AG08395 (cell line): ENCODE data around the gene GPD1.
"Not testable (repeated sequence)": the region's sequence is repeated elsewhere in the genome, so short reads cannot be mapped to it uniquely, and the experiment has no call there.

ENCODE experiments used
- DNase-seq: peaks from one replicate; pipeline ENCODE4 v3.0.0; 2012; ENCODE audit warnings: mixed read lengths, low spot score

GPD1 gene

DNA sequence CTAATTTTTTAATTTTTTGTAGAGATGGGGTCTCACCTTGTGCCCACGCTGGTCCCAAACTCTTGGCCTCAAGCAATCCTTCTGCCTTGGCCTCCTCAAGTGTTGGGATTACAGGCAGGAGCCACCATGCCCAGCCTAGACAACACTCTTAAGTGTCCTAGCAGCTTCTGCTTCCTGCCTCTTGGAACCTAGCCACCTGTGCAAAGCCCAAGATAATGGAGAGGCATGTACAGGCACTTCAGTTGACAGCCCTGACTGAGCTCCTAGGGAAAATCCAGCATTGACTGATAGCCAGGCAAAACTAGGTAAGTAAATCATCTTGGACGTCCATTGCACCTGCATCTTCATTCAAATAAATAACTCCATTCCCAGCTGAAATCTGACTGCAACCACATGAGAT, 23.7 kb downstream of the GPD1 start:
- no peak for DNase-seq

DNA sequence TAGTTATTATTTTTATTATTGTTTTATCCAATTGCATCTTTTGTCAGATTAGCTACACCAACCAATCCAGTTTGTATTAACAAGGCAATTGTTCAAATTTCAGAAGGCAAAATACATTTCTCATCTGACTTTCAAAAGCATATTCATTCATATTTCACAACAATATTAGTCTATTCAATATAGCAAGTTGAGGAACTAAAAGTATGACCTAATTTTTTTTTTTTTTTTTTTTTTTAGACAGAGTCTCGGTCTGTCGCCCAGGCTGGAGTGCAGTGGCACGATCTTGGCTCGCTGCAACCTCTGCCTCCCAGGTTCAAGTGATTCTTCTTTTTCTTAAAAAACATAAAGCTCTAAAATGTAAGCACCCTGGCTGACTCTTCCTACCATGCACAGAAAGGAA, 25.5 kb downstream of the GPD1 start:
- DNase-seq: no peak

DNA sequence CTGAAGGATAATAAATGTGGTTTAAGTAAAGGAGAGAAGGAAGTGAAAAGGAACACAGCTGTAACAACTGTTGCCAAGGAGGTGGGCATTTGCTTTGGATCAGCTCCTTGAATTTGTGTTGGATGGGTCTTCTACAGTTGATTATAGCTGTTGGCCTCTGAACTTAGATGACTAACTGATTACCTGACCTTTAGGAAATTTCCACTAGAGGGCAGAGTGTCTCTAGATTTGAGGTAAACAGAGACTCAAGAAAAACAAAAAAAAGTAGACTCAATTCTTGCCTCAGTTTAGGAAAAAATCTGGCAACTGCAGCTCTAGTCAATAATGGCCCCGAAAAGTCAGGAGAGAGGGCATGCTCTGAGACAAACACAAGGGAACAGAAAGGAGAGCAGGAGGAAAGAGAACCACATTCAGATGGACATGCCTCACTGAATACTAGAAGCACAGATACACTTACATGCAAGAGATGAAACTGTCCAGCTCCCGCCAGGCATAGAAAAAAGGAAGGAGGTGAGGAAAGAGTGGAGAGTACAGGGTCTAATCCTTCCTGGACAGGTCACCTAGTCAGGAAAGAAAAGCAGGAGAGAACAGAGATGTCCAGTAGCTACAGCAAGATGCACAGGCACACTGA, 28.8 kb downstream of the GPD1 start:
- peak; percentile 49 for DNase-seq

DNA sequence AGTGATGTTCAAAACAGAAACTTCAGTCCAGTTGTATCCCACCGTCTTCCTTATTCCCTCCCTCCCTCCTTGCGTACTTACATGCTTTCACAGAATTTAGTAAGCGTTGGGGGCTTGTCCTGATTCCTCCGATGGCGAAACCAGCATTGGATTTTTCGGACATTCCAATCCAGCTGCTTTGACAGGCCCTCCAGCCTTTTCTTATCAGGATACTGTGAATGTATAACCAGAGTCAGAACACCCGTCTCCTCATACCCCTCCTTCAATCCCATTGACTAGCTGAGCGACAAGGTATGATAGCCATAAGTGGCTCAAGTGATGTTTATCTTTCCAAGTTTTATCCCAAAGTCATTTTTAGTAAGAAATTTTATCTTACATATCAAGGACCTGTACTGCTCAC, 39.2 kb downstream of the GPD1 start:
- DNase-seq: no peak

DNA sequence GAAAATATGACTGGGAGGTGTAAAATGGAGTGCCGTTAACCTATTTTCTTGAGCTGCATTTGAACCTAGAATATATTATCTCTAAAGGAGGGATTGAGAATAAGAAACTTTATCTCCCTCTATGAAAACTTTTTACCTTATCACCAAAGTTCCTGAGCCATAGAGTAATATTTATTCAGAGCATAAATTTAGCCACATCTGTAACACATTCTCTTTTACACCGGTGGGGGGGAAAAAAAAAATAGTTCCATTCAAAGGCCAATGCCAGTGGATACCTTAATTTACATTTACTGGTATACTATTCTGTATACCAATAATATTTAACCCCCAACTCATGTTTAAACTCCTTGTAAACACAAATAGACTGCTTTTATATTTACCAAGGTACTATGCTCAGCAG, 41.6 kb downstream of the GPD1 start:
- no peak for DNase-seq

DNA sequence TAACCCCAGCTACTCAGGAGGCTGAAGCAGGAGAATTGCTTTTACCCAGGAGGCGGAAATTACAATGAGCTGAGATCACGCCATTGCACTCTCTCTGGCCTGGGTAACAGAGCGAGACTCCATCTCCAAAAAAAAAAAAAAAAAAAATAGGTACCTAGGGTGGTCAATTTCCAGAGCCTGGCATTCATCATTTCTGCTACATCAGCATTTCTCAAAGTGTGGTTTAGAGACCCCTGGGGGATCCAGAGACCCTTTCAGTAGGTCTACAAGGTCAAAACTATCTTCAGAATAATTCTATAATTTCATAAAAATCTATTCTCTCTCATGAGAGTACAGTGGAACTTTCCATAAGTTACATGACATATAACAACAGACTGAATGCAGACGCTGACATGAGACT, 43.5 kb downstream of the GPD1 start:
- DNase-seq: no peak

DNA sequence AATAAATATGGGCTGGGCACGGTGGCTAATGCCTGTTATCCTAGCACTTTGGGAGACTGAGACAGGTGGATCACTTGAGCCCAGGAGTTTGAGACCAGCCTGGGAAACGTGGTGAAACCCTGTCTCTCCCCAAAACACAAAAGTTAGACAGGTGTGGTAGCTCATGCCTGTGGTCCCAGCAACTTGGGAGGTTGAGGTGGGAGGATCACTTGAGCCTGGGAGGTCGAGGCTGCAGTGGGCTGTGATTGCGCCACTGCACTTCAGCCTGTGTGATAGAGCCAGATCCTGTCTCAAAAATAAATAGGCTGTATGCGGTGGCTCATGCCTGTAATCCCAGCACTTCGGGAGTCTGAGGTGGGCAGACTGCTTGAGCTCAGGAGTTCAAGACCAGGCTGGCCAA, 44.2 kb downstream of the GPD1 start:
- DNase-seq: not testable (repeated sequence)

DNA sequence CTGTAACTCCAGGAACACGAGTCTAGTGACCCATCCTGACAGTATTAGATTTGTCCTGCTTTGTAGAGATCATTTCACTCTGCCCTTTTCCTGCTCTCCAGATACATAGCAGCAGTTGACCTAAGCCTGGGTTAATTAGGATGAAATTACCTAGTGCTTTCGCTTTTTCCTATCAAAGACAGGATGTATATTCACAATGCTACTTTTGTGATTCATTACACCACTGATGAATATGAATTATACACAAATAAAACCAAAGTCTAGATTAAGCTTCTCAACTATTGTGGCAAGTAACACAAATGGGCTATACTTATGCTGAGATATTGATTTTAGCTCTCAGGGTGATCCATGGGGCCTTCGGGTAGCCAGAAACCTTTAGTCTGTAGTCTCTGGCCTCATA, 45.5 kb downstream of the GPD1 start:
- DNase-seq: no peak

DNA sequence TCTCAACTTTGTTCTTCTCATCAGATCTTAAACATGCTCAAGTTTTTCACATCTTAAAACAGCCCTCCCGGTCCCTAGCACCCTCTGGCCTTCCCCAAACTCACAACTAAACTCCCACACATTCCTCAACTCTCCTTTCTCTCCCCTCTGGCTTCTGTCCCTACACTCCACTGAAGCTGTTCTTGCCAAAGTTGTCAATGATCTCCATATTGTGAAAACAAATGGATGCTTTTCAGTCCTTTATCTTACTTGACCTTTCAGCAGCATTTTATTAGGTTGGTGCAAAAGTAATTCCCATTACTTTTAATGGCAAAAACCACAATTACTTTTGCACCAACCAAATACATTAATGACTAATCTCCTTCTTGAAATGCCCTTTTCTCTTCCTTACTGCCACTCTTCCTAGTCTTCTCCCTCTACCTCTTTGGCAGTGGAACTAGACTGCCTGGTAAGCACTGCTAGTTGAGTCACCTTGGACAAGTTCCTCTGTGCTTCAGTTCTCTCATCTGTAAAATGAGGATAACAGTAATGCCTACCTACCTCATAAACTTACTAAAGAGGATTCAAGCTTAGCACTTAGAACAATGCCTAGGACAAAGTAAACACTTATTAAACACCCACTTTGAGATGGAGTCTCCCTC, 47.4 kb downstream of the GPD1 start:
- DNase-seq: no peak

DNA sequence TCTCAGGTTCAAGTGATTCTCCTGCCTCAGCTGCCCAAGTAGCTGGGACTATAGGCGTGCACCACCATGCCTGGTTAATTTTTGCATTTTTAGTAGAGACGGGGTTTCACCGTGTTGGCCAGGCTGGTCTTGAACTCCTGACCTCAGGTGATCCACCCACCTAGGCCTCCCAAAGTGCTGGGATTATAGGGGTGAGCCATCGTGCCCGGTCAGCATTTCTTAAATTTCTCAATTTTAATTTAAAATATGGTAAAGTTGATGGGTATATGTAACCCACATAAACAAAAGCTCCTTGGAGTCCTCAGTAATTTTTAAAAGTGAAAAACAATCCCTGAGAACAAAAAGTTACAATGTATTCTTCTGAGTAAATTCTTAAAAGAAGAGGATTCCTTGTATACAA, 51.1 kb downstream of the GPD1 start:
- not testable (repeated sequence) for DNase-seq

DNA sequence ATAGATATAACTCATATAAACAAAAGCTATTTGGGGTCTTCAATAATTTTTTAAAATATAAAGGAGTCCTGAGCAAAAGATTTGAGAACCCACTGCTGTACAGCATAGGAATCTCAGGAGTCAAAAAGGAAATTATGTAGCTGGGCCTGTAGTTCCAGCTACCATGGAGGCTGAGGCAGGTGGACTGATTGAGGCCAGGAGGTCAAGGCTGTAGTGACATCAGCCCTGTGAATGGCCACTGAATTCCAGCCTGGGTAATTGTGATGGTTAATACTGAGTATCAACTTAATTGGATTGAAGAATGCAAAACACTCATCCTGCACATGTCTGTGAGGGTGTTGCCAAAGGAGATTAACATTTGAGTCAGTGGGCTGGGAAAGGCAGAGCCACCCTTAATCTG, 52.8 kb downstream of the GPD1 start:
- no peak for DNase-seq

DNA sequence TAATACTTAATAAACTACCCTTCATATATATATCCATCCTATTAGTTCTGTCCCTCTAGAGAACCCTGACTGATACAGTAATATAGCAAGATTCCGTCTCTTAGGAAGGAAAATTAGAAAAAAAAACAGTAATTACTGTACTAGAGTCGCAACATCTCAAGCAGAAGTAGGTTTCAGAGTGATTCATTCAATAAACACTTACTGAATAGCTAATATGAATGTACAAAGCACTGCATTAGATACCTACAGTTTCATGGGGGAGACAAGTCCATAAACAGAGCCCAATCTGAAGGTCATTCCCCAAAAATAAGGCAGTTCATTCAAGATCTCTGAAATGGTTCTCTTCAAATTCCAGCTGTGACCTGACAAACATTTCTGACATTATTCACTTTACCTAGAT, 53.5 kb downstream of the GPD1 start:
- DNase-seq: no peak

DNA sequence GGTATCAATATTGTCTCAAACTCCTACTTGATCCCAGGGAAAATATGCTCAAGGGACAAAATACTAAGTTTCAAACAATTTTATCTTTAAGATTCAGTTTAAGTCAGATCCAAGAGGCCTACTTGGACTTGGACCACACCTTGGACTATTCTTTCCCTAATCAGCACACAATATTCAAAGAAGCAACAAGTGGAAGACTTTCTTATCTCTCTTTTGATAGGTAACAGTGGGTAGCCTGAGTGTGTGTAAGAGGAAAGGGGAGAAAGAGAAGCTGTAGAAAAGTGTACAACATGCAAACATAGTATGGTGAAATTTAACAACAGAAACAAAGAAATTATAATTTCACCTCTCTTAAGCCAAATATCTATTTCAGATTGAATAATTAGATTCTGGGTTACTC, 56.8 kb downstream of the GPD1 start:
- no peak for DNase-seq
